Hepatocyte (in vitro differentiated cells): Measurements from ENCODE around the gene USP8. TPM values are rescaled to one million over a fixed set of nuclear protein-coding genes. Genes with fewer than 3 reads are reported as not detected.

ENCODE experiments used
- DNase-seq: peaks from one replicate; pipeline ENCODE4 v3.0.0-alpha.2; 2016; ENCODE audit warnings: low spot score
- H2AFZ ChIP-seq: fragments of 200-600 bp; sonication (generic); 2 replicates; pipeline ENCODE4 v1.6.0; 2016; ENCODE audit warnings: antibody characterized with exemption, mild to moderate bottlenecking
- H3K27ac ChIP-seq: fragments of 200-600 bp; sonication (generic); 2 replicates; pipeline ENCODE4 v1.5.1; 2016; ENCODE audit warnings: mild to moderate bottlenecking
- H3K27me3 ChIP-seq: fragments of 200-600 bp; sonication (generic); 2 replicates; pipeline ENCODE4 v1.6.1; 2016
- H3K36me3 ChIP-seq: fragments of 200-600 bp; sonication (generic); replicated peaks from 2 replicates; pipeline ENCODE4 v1.5.1; 2016; ENCODE audit warnings: low read depth; ENCODE audit not compliant: insufficient read depth
- H3K4me1 ChIP-seq: fragments of 200-600 bp; sonication (generic); 2 replicates; pipeline ENCODE4 v1.5.1; 2016; ENCODE audit warnings: mild to moderate bottlenecking, moderate library complexity; ENCODE audit not compliant: insufficient read depth
- H3K4me2 ChIP-seq: fragments of 200-600 bp; sonication (generic); 2 replicates; pipeline ENCODE4 v1.6.0; 2016
- H3K4me3 ChIP-seq: fragments of 200-600 bp; sonication (generic); 2 replicates; pipeline ENCODE4 v1.5.1; 2016; ENCODE audit warnings: mild to moderate bottlenecking
- H3K79me2 ChIP-seq: fragments of 200-600 bp; sonication (generic); 2 replicates; pipeline ENCODE4 v1.6.0; 2017; ENCODE audit warnings: mild to moderate bottlenecking
- H3K9me2 ChIP-seq: fragments of 200-600 bp; sonication (generic); replicated peaks from 2 replicates; pipeline ENCODE4 v1.6.0; 2017; ENCODE audit warnings: mild to moderate bottlenecking; ENCODE audit not compliant: insufficient read depth
- H3K9me3 ChIP-seq: fragments of 200-600 bp; sonication (generic); 2 replicates; pipeline ENCODE4 v1.5.1; 2016; ENCODE audit warnings: low read depth, mild to moderate bottlenecking
- H4K20me1 ChIP-seq: fragments of 200-600 bp; sonication (generic); 2 replicates; pipeline ENCODE4 v1.6.0; 2016; ENCODE audit warnings: mild to moderate bottlenecking; ENCODE audit not compliant: insufficient read depth, poor library complexity, severe bottlenecking
- CTCF ChIP-seq: fragments of 200-600 bp; sonication (generic); IDR thresholded peaks from 2 replicates; pipeline ENCODE4 v1.5.1; 2016; ENCODE audit warnings: antibody characterized with exemption, mild to moderate bottlenecking; ENCODE audit not compliant: poor library complexity
- EZH2 ChIP-seq: fragments of 200-600 bp; sonication (generic); IDR thresholded peaks from 2 replicates; pipeline ENCODE4 v1.6.1; 2016; ENCODE audit warnings: antibody characterized with exemption, mild to moderate bottlenecking, borderline replicate concordance
- EZH2phosphoT487 ChIP-seq: fragments of 200-600 bp; sonication (generic); IDR thresholded peaks from one replicate; pipeline ENCODE4 v1.6.1; 2018; ENCODE audit warnings: antibody characterized with exemption, mild to moderate bottlenecking, low read depth, moderate library complexity; ENCODE audit not compliant: unreplicated experiment, severe bottlenecking
- WGBS: methylation state at CpG from one replicate; pipeline ENCODE4 v1.1.6; 2016; ENCODE audit warnings: low lambda C conversion rate; ENCODE audit errors: missing lambda C conversion rate; 5-methylcytosine and 5-hydroxymethylcytosine counted together
- polyA plus RNA-seq: library from polyadenylated mRNA; unstranded; fragments of >200 nt; fragmentation: Nextera tagmentation; extraction: Ambion mirVana; gene quantifications from 2 replicates; pipeline ENCODE4 v1.2.1, GENCODE V29; 2016
- total RNA-seq: library from RNA; depleted of rRNA; stranded (reverse); fragments of >200 nt; gene quantifications from 2 replicates; pipeline ENCODE4 v1.2.3, GENCODE V29; 2014

Gene USP8
- total and polyA plus RNA-seq, 2 experiments from 2014 or later: 46.8 to 79.9 TPM

GRCh38 chr15:50458348-50459112 lies 34.3 kb downstream of the USP8 start:
- no peaks in the 10 kb centered on the region for H3K4me1 ChIP-seq
- H3K4me3 ChIP-seq: no peak overlapping the region
- no peak overlapping the region for H2AFZ ChIP-seq
- H3K27me3 ChIP-seq: no peaks in the 10 kb centered on the region
- no peak for DNase-seq
- no peaks in the 10 kb centered on the region for H3K9me3 ChIP-seq
- H4K20me1 ChIP-seq: no peaks in the 10 kb centered on the region
- H3K9me2 ChIP-seq: no peaks in the 10 kb centered on the region
- no peak for TF ChIP-seq CTCF
- no peak for TF ChIP-seq EZH2phosphoT487
- TF ChIP-seq EZH2: no peak
- 96% methylated on average over 7 of the region's 7 CpGs for WGBS
- H3K27ac ChIP-seq: no peak overlapping the region
- no peak overlapping the region for H3K4me2 ChIP-seq
- peaks cover 24% of the 10 kb centered on the region for H3K79me2 ChIP-seq
- no peaks in the 10 kb centered on the region for H3K36me3 ChIP-seq

GRCh38 chr15:50463423-50464358 lies 39.5 kb downstream of the USP8 start:
- Histone ChIP-seq H3K9me2 (no peaks in the 10 kb centered on the region), H3K27ac (no peak overlapping the region), H3K4me3 (no peak overlapping the region), H3K9me3 (no peaks in the 10 kb centered on the region), H3K79me2 (peaks cover 5% of the 10 kb centered on the region), H3K4me1 (no peaks in the 10 kb centered on the region), H3K36me3 (no peaks in the 10 kb centered on the region), H2AFZ (no peak overlapping the region), H4K20me1 (no peaks in the 10 kb centered on the region), H3K4me2 (no peak overlapping the region), H3K27me3 (no peaks in the 10 kb centered on the region)
- no peak for DNase-seq
- 80% methylated on average over 2 of the region's 2 CpGs for WGBS
- no peak for TF ChIP-seq CTCF
- no peak for TF ChIP-seq EZH2
- no peak for TF ChIP-seq EZH2phosphoT487

GRCh38 chr15:50471072-50471471 lies 46.9 kb downstream of the USP8 start:
- Histone ChIP-seq H3K79me2 (peaks cover 2% of the 10 kb centered on the region), H3K9me2 (no peaks in the 10 kb centered on the region), H2AFZ (no peak overlapping the region), H3K4me3 (no peak overlapping the region), H3K4me1 (no peaks in the 10 kb centered on the region), H3K4me2 (no peak overlapping the region), H3K36me3 (no peaks in the 10 kb centered on the region), H3K27me3 (no peaks in the 10 kb centered on the region), H4K20me1 (no peaks in the 10 kb centered on the region), H3K27ac (no peak overlapping the region), H3K9me3 (no peaks in the 10 kb centered on the region)
- WGBS: 93% methylated on average over 2 of the region's 2 CpGs
- no peak for DNase-seq
- no peak for TF ChIP-seq EZH2
- TF ChIP-seq CTCF: no peak
- no peak for TF ChIP-seq EZH2phosphoT487
